Immature natural killer cell (primary cell): Measurements from ENCODE around the gene MYOM3. TPM values are rescaled to one million over a fixed set of nuclear protein-coding genes. Genes with fewer than 3 reads are reported as not detected.

Experiments
- DNase-seq, 3 donors: peaks; one replicate each; pipeline ENCODE4 v3.0.0; 2022; ENCODE audit warnings: mixed read lengths in 1 of 3
- H3K27ac Mint-ChIP-seq, 6 donors: one replicate each; pipeline ENCODE4 v1.8.0; 2020; ENCODE audit warnings: mixed read lengths in 6 of 6, mild to moderate bottlenecking in 5 of 6, inconsistent platforms in 4 of 6, moderate library complexity in 3 of 6
- H3K27me3 Mint-ChIP-seq, 3 donors: one replicate each; pipeline ENCODE4 v1.8.0; 2020 to 2021; ENCODE audit warnings: low read depth in 3 of 3, mild to moderate bottlenecking in 3 of 3, mixed read lengths in 3 of 3, moderate library complexity in 3 of 3, inconsistent platforms in 1 of 3
- H3K36me3 Mint-ChIP-seq, 3 donors: one replicate each; pipeline ENCODE4 v1.8.0; 2020; ENCODE audit warnings: mixed read lengths in 3 of 3, inconsistent platforms in 2 of 3, mild to moderate bottlenecking in 2 of 3
- H3K4me1 Mint-ChIP-seq, 2 donors: one replicate each; pipeline ENCODE4 v1.8.0; 2020; ENCODE audit warnings: inconsistent platforms in 2 of 2, mild to moderate bottlenecking in 2 of 2, mixed read lengths in 2 of 2, moderate library complexity in 1 of 2
- H3K4me3 Mint-ChIP-seq, 5 donors: one replicate each; pipeline ENCODE4 v1.8.0; 2020; ENCODE audit warnings: mild to moderate bottlenecking in 5 of 5, mixed read lengths in 5 of 5, inconsistent platforms in 3 of 5, moderate library complexity in 3 of 5
- H3K9me3 Mint-ChIP-seq, 6 donors: one replicate each; pipeline ENCODE4 v1.8.0; 2020; ENCODE audit warnings: mild to moderate bottlenecking in 6 of 6, mixed read lengths in 6 of 6, inconsistent platforms in 4 of 6, moderate library complexity in 3 of 6
- polyA plus RNA-seq, 3 donors: library from polyadenylated mRNA; unstranded; fragments of 300-500 nt; fragmentation: Illumina TruSeq; gene quantifications; one replicate each; pipeline ENCODE4 v1.2.3, GENCODE V29; 2021

MYOM3 gene
- not detected for polyA plus RNA-seq

GRCh38 chr1:24111996-24112779, at the start of gene MYOM3:
MYOM3 (minus strand) TSS chr1:24112135; CDS start chr1:24108636, 3,499 bp downstream.
- Mint-ChIP-seq H3K27me3 (peaks cover 0 to 8% (median 4%) of the 10 kb centered on the region in 3 donors), H3K36me3 (no peaks in the 10 kb centered on the region), H3K27ac (no peak within 1 kb of the TSS), H3K9me3 (no peaks in the 10 kb centered on the region), H3K4me3 (peak within 1 kb of the TSS in 4 of 5 donors; percentile 1 to 57 (median 44)), H3K4me1 (peaks cover 8 to 10% of the 10 kb centered on the region in 2 donors)
- DNase-seq = peak; percentile 48 to 52 (median 52)

DNA sequence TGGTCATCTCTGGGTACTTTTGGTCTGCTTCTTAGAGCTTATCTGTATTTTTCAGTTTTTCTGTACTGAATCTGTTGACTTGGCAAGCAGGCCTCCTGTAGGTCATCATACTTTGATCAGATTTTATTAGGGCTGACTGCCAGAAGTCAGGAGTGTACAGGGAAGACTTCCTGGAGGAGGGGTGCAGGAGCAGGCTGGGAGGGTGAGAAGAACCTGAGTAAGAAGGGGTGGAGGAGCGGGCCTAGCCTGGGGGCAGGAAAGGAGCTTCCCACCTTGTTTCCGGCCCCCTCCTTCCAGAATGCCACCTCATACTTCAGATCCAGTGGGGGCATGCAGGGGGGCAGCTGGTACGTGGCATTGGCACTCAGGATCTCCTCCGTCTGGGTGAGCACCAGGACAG, 49.3 kb upstream of the MYOM3 start:
- Mint-ChIP-seq H3K4me1 (no peaks in the 10 kb centered on the region), H3K27ac (no peak overlapping the region), H3K36me3 (no peaks in the 10 kb centered on the region), H3K4me3 (no peak overlapping the region), H3K9me3 (peaks cover 0 to 2% (median 0%) of the 10 kb centered on the region in 6 donors), H3K27me3 (peaks cover 0 to 9% (median 6%) of the 10 kb centered on the region in 3 donors)
- no peak for DNase-seq

DNA sequence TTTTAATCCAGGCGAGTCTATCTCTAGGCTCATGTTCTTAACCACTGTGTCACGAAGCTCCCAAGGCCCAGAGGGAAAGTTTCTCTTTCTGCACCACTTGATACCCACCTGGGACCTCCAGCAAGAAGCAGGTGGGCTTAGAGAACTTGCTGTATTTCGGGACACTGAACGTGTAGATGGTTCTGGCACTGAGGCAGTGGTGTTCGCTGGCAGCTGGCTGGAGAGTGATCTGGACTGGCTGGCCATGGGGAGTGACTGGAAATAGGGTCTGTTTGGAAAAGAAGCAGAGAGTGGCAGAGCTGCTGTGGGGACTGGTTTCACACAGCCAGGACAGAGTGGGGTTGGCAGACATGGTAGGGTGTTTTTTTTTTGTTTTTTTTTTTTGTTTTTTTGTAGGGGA, 47.4 kb upstream of the MYOM3 start:
- H3K27ac Mint-ChIP-seq = no peak overlapping the region

GRCh38 chr1:24157918-24158481, 46.1 kb upstream of the MYOM3 start:
- Mint-ChIP-seq H3K4me1 (no peaks in the 10 kb centered on the region), H3K27ac (no peak overlapping the region), H3K36me3 (no peaks in the 10 kb centered on the region), H3K4me3 (no peak overlapping the region), H3K9me3 (peaks cover 0 to 2% (median 0%) of the 10 kb centered on the region in 6 donors), H3K27me3 (peaks cover 0 to 4% (median 4%) of the 10 kb centered on the region in 3 donors)
- DNase-seq = no peak

More for the DNA sequence above, 47.4 kb upstream of the MYOM3 start:
- peaks cover 0 to 2% (median 2%) of the 10 kb centered on the region in 3 donors for H3K27me3 Mint-ChIP-seq
- no peaks in the 10 kb centered on the region for H3K4me1 Mint-ChIP-seq
- H3K4me3 Mint-ChIP-seq = no peak overlapping the region
- peaks cover 0 to 2% (median 0%) of the 10 kb centered on the region in 6 donors for H3K9me3 Mint-ChIP-seq
- no peak for DNase-seq
- H3K36me3 Mint-ChIP-seq = no peaks in the 10 kb centered on the region

DNA sequence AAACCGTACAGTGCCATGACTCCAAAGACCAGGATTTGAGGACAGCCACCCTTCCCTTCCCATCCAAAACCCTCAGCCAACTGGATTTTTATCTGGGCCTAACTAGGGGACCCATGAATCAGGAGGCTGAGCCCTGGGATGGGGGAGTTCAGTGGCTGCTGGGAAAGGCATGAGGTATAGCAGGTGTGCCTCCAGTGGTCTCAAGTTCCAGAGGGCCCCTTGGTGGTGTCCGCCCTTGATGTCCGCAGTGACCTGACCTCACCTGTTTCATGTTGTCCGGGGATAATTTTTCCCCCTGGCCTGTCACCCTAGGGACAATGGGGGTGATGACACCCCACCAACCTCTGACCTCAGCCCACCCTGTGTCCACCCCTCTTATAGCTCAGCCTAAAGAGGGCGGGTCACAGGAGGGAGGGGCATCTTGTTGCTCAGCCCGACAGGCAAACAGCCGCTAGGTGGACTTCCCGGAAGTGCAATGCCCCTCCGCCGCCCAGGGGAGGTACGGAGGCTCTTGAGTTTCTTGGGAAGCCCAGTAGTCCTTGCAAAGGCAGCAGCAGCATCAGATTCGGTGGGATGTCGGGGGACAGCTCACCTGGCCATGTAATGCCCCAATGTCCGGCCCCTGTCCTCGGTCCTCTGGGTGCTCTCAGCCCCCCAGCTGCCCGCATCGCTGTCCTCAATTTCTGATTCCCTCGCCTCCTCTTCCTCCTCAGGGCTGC, 44.8 kb upstream of the MYOM3 start:
- Mint-ChIP-seq H3K4me1 (no peaks in the 10 kb centered on the region), H3K36me3 (no peaks in the 10 kb centered on the region), H3K27ac (no peak overlapping the region), H3K4me3 (no peak overlapping the region), H3K27me3 (peaks cover under 1 to 11% (median 6%) of the 10 kb centered on the region in 3 donors), H3K9me3 (peaks cover 0 to 2% (median 0%) of the 10 kb centered on the region in 6 donors)
- DNase-seq = no peak

DNA sequence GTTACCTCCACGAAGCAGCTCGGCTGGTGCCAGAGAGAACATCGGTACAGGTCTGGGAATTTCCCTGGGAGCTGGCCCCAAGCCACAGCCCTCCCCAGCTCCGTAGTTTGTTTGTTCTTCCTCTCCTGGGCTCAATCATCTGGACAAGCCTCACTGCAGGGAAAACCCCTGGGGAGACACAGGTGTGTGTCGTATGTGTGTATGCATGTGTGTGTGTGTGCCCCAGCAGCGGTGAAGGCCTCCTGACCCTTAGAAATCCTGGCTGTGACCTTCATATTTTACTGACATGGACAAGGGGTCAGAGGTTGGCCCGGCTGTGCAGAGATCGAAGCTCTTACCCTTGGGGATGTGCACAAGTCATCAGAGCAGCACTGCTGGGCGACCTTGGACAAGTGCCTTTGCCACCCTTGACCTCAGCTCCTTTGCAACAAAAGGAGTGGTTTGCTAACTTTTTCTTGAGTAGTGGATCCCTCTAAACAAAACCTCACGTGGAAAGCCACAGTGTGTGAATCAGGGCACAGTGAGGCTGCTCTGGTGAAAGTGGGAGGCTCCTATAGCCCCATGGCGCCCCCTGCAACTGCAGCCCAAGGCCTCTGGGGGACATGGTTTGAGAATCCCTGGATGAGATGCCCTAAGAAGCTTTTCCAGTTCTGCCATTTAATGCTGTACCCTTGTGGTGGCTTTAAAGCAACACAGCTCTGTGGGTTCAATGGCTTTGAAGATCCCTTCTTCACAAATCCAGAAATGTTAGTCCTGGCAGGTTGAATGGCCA, 43.3 kb upstream of the MYOM3 start:
- H3K4me1 Mint-ChIP-seq = peaks cover 8 to 9% of the 10 kb centered on the region in 2 donors
- no peak for DNase-seq
- peaks cover 7 to 17% (median 12%) of the 10 kb centered on the region in 3 donors for H3K27me3 Mint-ChIP-seq
- H3K9me3 Mint-ChIP-seq = peaks cover 0 to 2% (median 0%) of the 10 kb centered on the region in 6 donors
- no peak overlapping the region for H3K27ac Mint-ChIP-seq
- H3K4me3 Mint-ChIP-seq = no peak overlapping the region
- H3K36me3 Mint-ChIP-seq = peaks cover 0 to 3% (median 0%) of the 10 kb centered on the region in 3 donors

DNA sequence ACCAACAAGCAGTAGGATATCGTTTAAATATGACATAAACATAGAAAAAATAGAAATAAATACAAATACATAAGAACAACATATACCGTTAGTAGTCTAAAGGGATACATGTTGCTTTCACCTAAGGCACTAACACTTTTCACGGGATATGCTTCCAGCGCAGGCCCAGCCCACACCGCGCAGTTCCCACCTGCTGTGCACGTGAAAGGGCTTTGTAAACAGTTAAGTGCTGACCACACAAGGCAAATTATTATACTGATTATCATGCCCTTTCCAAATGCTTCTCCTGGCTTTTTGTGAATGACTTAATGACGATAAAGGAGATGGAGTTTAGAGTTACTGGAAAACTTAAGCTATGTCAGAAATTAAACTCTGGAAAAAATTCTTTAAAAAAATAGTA, 42.3 kb upstream of the MYOM3 start:
- H3K4me3 Mint-ChIP-seq = no peak overlapping the region

GRCh38 chr1:24152631-24153494, 40.9 kb upstream of the MYOM3 start:
- no peaks in the 10 kb centered on the region for H3K9me3 Mint-ChIP-seq
- peaks cover 15 to 16% (median 15%) of the 10 kb centered on the region in 3 donors for H3K27me3 Mint-ChIP-seq
- peaks cover 10 to 11% of the 10 kb centered on the region in 2 donors for H3K4me1 Mint-ChIP-seq
- H3K27ac Mint-ChIP-seq = no peak overlapping the region
- H3K4me3 Mint-ChIP-seq = no peak overlapping the region
- peaks cover 0 to 3% (median 0%) of the 10 kb centered on the region in 3 donors for H3K36me3 Mint-ChIP-seq
- DNase-seq = no peak

More for the DNA sequence above, 42.3 kb upstream of the MYOM3 start:
- Mint-ChIP-seq H3K36me3 (peaks cover 0 to 3% (median 0%) of the 10 kb centered on the region in 3 donors), H3K27me3 (peaks cover 13 to 15% (median 14%) of the 10 kb centered on the region in 3 donors), H3K4me1 (peaks cover 10 to 11% of the 10 kb centered on the region in 2 donors), H3K9me3 (no peaks in the 10 kb centered on the region), H3K27ac (no peak overlapping the region)
- no peak for DNase-seq

DNA sequence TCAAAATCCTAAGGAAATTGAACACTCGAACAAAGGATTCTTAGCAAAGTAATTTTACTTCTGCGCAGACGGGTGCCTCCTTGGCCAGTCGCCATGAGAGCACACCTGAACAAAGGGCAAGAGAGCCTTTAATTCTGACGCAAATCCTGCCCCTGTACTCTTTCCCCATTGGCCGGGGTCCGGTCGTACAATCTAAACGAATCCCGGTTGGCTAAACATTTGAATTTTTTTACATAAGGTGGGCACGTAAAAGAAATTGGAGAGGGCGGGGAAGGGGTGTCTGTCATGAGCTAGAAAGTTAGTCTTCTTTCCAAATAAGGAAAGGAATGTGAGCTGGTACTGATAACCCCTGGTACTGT, 39.2 kb upstream of the MYOM3 start:
- H3K27me3 Mint-ChIP-seq = peaks cover 15 to 16% (median 16%) of the 10 kb centered on the region in 3 donors
- no peaks in the 10 kb centered on the region for H3K9me3 Mint-ChIP-seq
- no peak for DNase-seq
- H3K36me3 Mint-ChIP-seq = peaks cover 0 to 3% (median 0%) of the 10 kb centered on the region in 3 donors
- H3K27ac Mint-ChIP-seq = peak overlapping the region in 1 of 6 donors; percentile 41
- peaks cover 10 to 11% of the 10 kb centered on the region in 2 donors for H3K4me1 Mint-ChIP-seq
- peak overlapping the region in 1 of 5 donors; percentile 22 for H3K4me3 Mint-ChIP-seq

- Mint-ChIP-seq H3K36me3 (peaks cover 0 to 3% (median 0%) of the 10 kb centered on the region in 3 donors), H3K9me3 (no peaks in the 10 kb centered on the region), H3K4me3 (peak overlapping the region in 3 of 5 donors; percentile 4 to 52 (median 22)), H3K27me3 (peaks cover 15 to 16% (median 16%) of the 10 kb centered on the region in 3 donors), H3K27ac (no peak overlapping the region), H3K4me1 (peaks cover 10 to 11% of the 10 kb centered on the region in 2 donors)
- DNase-seq = peak; percentile 60 to 74 (median 66)
Observed at GRCh38 chr1:24150234-24151174, 38.6 kb upstream of the MYOM3 start.

- no peak overlapping the region for H3K27ac Mint-ChIP-seq
Observed at GRCh38 chr1:24149866-24150233, 37.9 kb upstream of the MYOM3 start.

More at GRCh38 chr1:24149866-24150233, 37.9 kb upstream of the MYOM3 start:
- H3K27me3 Mint-ChIP-seq = peaks cover 15 to 16% (median 16%) of the 10 kb centered on the region in 3 donors
- H3K9me3 Mint-ChIP-seq = no peaks in the 10 kb centered on the region
- no peak overlapping the region for H3K4me3 Mint-ChIP-seq
- peaks cover 0 to 3% (median 0%) of the 10 kb centered on the region in 3 donors for H3K36me3 Mint-ChIP-seq
- peaks cover 10 to 11% of the 10 kb centered on the region in 2 donors for H3K4me1 Mint-ChIP-seq
- no peak for DNase-seq
